Liver (tissue), 9 donors: ENCODE data around the gene TXNL1. TPM values are rescaled to one million over a fixed set of nuclear protein-coding genes. Genes with fewer than 3 reads are reported as not detected.

Experiments
- DNase-seq: peaks from one replicate; pipeline ENCODE4 v3.0.0-alpha.2; 2017; ENCODE audit warnings: low spot score
- H3K27ac ChIP-seq, 2 donors: one replicate each; pipeline ENCODE4 v1.7.0; 2013; ENCODE audit warnings: inconsistent platforms in 2 of 2, low read length in 2 of 2, control low read depth in 1 of 2, low read depth in 1 of 2, mild to moderate bottlenecking in 1 of 2
- H3K27me3 ChIP-seq, 4 donors: one replicate each; pipeline versions ENCODE4 v1.6.1 to v1.7.0; 2013; ENCODE audit warnings: low read length in 3 of 4, inconsistent platforms in 1 of 4, mild to moderate bottlenecking in 1 of 4, moderate library complexity in 1 of 4; ENCODE audit not compliant: control insufficient read depth in 4 of 4, insufficient read depth in 4 of 4
- H3K36me3 ChIP-seq, 4 donors: one replicate each; pipeline versions ENCODE4 v1.6.1 to v1.7.0; 2013; ENCODE audit warnings: low read length in 3 of 4, mild to moderate bottlenecking in 3 of 4, low read depth in 1 of 4, moderate library complexity in 1 of 4; ENCODE audit not compliant: control insufficient read depth in 4 of 4, insufficient read depth in 3 of 4
- H3K4me1 ChIP-seq, 4 donors: one replicate each; pipeline versions ENCODE4 v1.6.1 to v1.7.0; 2013; ENCODE audit warnings: low read length in 3 of 4, mild to moderate bottlenecking in 3 of 4, moderate library complexity in 1 of 4; ENCODE audit not compliant: control insufficient read depth in 4 of 4, insufficient read depth in 4 of 4
- H3K4me3 ChIP-seq, 3 donors: one replicate each; pipeline versions ENCODE4 v1.6.1 to v1.7.0; 2013; ENCODE audit warnings: low read length in 3 of 3, control low read depth in 1 of 3, low read depth in 1 of 3, mild to moderate bottlenecking in 1 of 3
- H3K9ac ChIP-seq, 2 donors: one replicate each; pipeline ENCODE4 v1.7.0; 2013; ENCODE audit warnings: low read length in 2 of 2, mild to moderate bottlenecking in 2 of 2, moderate library complexity in 2 of 2, control low read depth in 1 of 2, low read depth in 1 of 2
- H3K9me3 ChIP-seq, 4 donors: one replicate each; pipeline versions ENCODE4 v1.6.1 to v1.7.0; 2013; ENCODE audit warnings: low read length in 3 of 4; ENCODE audit not compliant: control insufficient read depth in 4 of 4
- EGR1 ChIP-seq, 2 donors: IDR thresholded peaks; 2 replicates each; pipeline ENCODE4 v1.6.1; 2016 to 2018; ENCODE audit warnings: antibody characterized with exemption in 2 of 2, low read depth in 2 of 2
- FOXA1 ChIP-seq: IDR thresholded peaks from 2 replicates; pipeline ENCODE4 v1.6.1; 2016; ENCODE audit warnings: antibody characterized with exemption
- FOXA2 ChIP-seq: IDR thresholded peaks from 2 replicates; pipeline ENCODE4 v1.6.1; 2016; ENCODE audit warnings: antibody characterized with exemption
- GABPA ChIP-seq, 2 donors: IDR thresholded peaks in 1 of 2; conservative IDR thresholded peaks in 1 of 2; 2 replicates each; pipeline ENCODE4 v1.6.1; 2016; ENCODE audit warnings: antibody characterized with exemption in 2 of 2, mild to moderate bottlenecking in 1 of 2, moderate library complexity in 1 of 2
- HNF4A ChIP-seq, 2 donors: conservative IDR thresholded peaks; 2 replicates each; pipeline ENCODE4 v1.6.1; 2016; ENCODE audit warnings: antibody characterized with exemption in 2 of 2, mild to moderate bottlenecking in 2 of 2
- HNF4G ChIP-seq: IDR thresholded peaks from 2 replicates; pipeline ENCODE4 v1.6.1; 2016; ENCODE audit warnings: antibody characterized with exemption
- JUND ChIP-seq, 2 donors: IDR thresholded peaks; 2 replicates each; pipeline ENCODE4 v1.6.1; 2016; ENCODE audit warnings: antibody characterized with exemption in 2 of 2
- NR2F2 ChIP-seq: IDR thresholded peaks from 2 replicates; pipeline ENCODE4 v1.6.1; 2016; ENCODE audit warnings: antibody characterized with exemption
- RAD21 ChIP-seq, 2 donors: IDR thresholded peaks; 2 replicates each; pipeline ENCODE4 v1.6.1; 2016; ENCODE audit warnings: antibody characterized with exemption in 2 of 2, mild to moderate bottlenecking in 2 of 2
- RXRA ChIP-seq, 2 donors: IDR thresholded peaks; 2 replicates each; pipeline ENCODE4 v1.6.1; 2017 to 2018; ENCODE audit warnings: antibody characterized with exemption in 2 of 2, mild to moderate bottlenecking in 1 of 2
- SP1 ChIP-seq: IDR thresholded peaks from 2 replicates; pipeline ENCODE4 v1.6.1; 2018; ENCODE audit warnings: antibody characterized with exemption, mild to moderate bottlenecking
- TAF1 ChIP-seq: conservative IDR thresholded peaks from 2 replicates; pipeline ENCODE4 v1.6.1; 2016; ENCODE audit warnings: antibody characterized with exemption, mild to moderate bottlenecking
- YY1 ChIP-seq: IDR thresholded peaks from 2 replicates; pipeline ENCODE4 v1.6.1; 2016; ENCODE audit warnings: antibody characterized with exemption, mild to moderate bottlenecking
- WGBS: extraction: QIAGEN DNeasy Blood & Tissue Kit; methylation state at CpG from one replicate; pipeline ENCODE4 v1.1.7; 2013; 5-methylcytosine and 5-hydroxymethylcytosine counted together
- polyA plus RNA-seq, 2 donors: library from polyadenylated mRNA; stranded (reverse) in 1 of 2; unstranded in 1 of 2; fragments of 200-250 nt in 1 of 2; fragments of >200 nt in 1 of 2; fragmentation: Nextera tagmentation in 1 of 2; extraction: Ambion mirVana in 1 of 2; gene quantifications; one replicate each; pipeline versions ENCODE4 v1.2.1 to v1.2.3, GENCODE V29; 2013 to 2015
- total RNA-seq, 2 donors: library from RNA; depleted of rRNA; stranded (reverse); fragments of >200 nt; gene quantifications; one replicate each; pipeline ENCODE4 v1.2.3, GENCODE V29; 2014
- TF ChIP-seq, protein P1 (sequence below): IDR thresholded peaks from 2 replicates; pipeline ENCODE4 v1.6.1; 2016; ENCODE audit warnings: antibody characterized with exemption
- TF ChIP-seq, protein P2 (sequence below): IDR thresholded peaks from 2 replicates; pipeline ENCODE4 v1.6.1; 2016; ENCODE audit warnings: antibody characterized with exemption
- TF ChIP-seq, protein P3 (sequence below): IDR thresholded peaks from 2 replicates; pipeline ENCODE4 v1.6.1; 2016; ENCODE audit warnings: antibody characterized with exemption, mild to moderate bottlenecking
- TF ChIP-seq, protein P4 (sequence below): IDR thresholded peaks from 2 replicates; pipeline ENCODE4 v1.6.1; 2016; ENCODE audit warnings: antibody characterized with exemption
- TF ChIP-seq, protein P5 (sequence below): fragments of 150-350 bp; IDR thresholded peaks from 2 replicates; pipeline ENCODE4 v1.5.1; 2017; ENCODE audit warnings: improper control_type of control experiment, low read depth, low read length; ENCODE audit not compliant: missing input control
- donor health status: healthy.
- donor health status: healthy.
- donor health status: healthy.
- donor health status: healthy.
- donor health status: healthy.

The TXNL1 gene
- total and polyA plus RNA-seq, 4 donors, result 23.1 to 65.7 (median 33.9) TPM

DNA sequence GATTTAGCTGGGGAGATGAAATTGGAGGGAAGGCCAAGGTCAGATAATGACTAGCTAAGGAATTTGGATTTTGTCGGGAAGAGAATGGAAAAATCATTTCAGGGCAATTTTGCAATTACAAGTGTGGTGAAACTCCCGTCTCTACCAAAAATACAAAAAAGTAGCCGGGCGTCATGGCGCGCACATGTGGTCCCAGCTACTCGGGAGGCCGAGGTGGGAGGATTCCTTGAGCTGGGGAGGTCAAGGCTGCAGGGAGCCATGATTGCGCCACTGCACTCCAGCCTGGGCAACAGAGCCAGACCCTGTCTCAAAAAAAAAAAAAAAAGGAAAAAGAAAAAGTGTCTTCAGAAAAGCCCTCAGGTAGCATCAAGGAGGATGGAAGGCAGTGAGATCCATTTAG, 1.2 kb upstream of the TXNL1 start:
- Histone ChIP-seq H3K9me3 (no peaks in the 10 kb centered on the region), H3K9ac (no peak overlapping the region), H3K27me3 (no peaks in the 10 kb centered on the region), H3K4me1 (peaks cover 4 to 24% (median 14%) of the 10 kb centered on the region in 4 donors), H3K4me3 (no peak overlapping the region), H3K36me3 (peaks cover 0 to 4% (median 0%) of the 10 kb centered on the region in 4 donors), H3K27ac (no peak overlapping the region)
- no peak for TF ChIP-seq JUND (IDR thresholded peaks at IDR 0.05)
- TF ChIP-seq, protein P1, sequence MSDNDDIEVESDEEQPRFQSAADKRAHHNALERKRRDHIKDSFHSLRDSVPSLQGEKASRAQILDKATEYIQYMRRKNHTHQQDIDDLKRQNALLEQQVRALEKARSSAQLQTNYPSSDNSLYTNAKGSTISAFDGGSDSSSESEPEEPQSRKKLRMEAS, result no peak
- no peak for TF ChIP-seq HNF4A (conservative IDR thresholded peaks at IDR 0.05)
- TF ChIP-seq FOXA1, result no peak
- TF ChIP-seq HNF4G, result no peak
- TF ChIP-seq RXRA (IDR thresholded peaks at IDR 0.05), result no peak
- TF ChIP-seq NR2F2, result no peak
- TF ChIP-seq TAF1, result no peak
- TF ChIP-seq FOXA2, result no peak
- TF ChIP-seq, protein P2, sequence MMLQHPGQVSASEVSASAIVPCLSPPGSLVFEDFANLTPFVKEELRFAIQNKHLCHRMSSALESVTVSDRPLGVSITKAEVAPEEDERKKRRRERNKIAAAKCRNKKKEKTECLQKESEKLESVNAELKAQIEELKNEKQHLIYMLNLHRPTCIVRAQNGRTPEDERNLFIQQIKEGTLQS, result no peak
- TF ChIP-seq YY1, result no peak
- no peak for TF ChIP-seq RAD21 (IDR thresholded peaks at IDR 0.05)
- no peak for TF ChIP-seq EGR1 (IDR thresholded peaks at IDR 0.05; ENCODE audit: low read depth in 2 of 2)
- TF ChIP-seq SP1, result no peak
- no peak for TF ChIP-seq GABPA (IDR thresholded peaks at IDR 0.05 in 1 of 2, conservative IDR thresholded peaks at IDR 0.05 in 1 of 2)
- TF ChIP-seq, protein P3, sequence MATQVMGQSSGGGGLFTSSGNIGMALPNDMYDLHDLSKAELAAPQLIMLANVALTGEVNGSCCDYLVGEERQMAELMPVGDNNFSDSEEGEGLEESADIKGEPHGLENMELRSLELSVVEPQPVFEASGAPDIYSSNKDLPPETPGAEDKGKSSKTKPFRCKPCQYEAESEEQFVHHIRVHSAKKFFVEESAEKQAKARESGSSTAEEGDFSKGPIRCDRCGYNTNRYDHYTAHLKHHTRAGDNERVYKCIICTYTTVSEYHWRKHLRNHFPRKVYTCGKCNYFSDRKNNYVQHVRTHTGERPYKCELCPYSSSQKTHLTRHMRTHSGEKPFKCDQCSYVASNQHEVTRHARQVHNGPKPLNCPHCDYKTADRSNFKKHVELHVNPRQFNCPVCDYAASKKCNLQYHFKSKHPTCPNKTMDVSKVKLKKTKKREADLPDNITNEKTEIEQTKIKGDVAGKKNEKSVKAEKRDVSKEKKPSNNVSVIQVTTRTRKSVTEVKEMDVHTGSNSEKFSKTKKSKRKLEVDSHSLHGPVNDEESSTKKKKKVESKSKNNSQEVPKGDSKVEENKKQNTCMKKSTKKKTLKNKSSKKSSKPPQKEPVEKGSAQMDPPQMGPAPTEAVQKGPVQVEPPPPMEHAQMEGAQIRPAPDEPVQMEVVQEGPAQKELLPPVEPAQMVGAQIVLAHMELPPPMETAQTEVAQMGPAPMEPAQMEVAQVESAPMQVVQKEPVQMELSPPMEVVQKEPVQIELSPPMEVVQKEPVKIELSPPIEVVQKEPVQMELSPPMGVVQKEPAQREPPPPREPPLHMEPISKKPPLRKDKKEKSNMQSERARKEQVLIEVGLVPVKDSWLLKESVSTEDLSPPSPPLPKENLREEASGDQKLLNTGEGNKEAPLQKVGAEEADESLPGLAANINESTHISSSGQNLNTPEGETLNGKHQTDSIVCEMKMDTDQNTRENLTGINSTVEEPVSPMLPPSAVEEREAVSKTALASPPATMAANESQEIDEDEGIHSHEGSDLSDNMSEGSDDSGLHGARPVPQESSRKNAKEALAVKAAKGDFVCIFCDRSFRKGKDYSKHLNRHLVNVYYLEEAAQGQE, result no peak
- TF ChIP-seq, protein P4, sequence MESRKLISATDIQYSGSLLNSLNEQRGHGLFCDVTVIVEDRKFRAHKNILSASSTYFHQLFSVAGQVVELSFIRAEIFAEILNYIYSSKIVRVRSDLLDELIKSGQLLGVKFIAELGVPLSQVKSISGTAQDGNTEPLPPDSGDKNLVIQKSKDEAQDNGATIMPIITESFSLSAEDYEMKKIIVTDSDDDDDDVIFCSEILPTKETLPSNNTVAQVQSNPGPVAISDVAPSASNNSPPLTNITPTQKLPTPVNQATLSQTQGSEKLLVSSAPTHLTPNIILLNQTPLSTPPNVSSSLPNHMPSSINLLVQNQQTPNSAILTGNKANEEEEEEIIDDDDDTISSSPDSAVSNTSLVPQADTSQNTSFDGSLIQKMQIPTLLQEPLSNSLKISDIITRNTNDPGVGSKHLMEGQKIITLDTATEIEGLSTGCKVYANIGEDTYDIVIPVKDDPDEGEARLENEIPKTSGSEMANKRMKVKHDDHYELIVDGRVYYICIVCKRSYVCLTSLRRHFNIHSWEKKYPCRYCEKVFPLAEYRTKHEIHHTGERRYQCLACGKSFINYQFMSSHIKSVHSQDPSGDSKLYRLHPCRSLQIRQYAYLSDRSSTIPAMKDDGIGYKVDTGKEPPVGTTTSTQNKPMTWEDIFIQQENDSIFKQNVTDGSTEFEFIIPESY, result no peak
- TF ChIP-seq, protein P5, sequence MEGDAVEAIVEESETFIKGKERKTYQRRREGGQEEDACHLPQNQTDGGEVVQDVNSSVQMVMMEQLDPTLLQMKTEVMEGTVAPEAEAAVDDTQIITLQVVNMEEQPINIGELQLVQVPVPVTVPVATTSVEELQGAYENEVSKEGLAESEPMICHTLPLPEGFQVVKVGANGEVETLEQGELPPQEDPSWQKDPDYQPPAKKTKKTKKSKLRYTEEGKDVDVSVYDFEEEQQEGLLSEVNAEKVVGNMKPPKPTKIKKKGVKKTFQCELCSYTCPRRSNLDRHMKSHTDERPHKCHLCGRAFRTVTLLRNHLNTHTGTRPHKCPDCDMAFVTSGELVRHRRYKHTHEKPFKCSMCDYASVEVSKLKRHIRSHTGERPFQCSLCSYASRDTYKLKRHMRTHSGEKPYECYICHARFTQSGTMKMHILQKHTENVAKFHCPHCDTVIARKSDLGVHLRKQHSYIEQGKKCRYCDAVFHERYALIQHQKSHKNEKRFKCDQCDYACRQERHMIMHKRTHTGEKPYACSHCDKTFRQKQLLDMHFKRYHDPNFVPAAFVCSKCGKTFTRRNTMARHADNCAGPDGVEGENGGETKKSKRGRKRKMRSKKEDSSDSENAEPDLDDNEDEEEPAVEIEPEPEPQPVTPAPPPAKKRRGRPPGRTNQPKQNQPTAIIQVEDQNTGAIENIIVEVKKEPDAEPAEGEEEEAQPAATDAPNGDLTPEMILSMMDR, result no peak
- DNase-seq, result no peak
- 95% methylated on average over 9 of the region's 9 CpGs for WGBS
